H1 (cell line): ENCODE data around the gene COMMD2. TPM values are rescaled to one million over a fixed set of nuclear protein-coding genes. Genes with fewer than 3 reads are reported as not detected.

Experiments used
- CTCF ChIA-PET: fragments of 300-600 bp; sonication (Branson Sonifier 250); formaldehyde crosslinking; loops from one replicate; lab custom pipeline; 2021; ENCODE audit not compliant: partially characterized antibody; lab: Charles Lee
- POLR2A ChIA-PET: fragments of 300-600 bp; sonication (Branson Sonifier 250); formaldehyde crosslinking; loops from one replicate; lab custom pipeline; 2021; ENCODE audit warnings: inconsistent platforms; ENCODE audit not compliant: partially characterized antibody; lab: Charles Lee
- DNase-seq, 2 experiments: peaks; one replicate each; pipeline versions ENCODE4 v3.0.0 to v3.0.0-alpha.2; 2010 to 2022; ENCODE audit warnings: low spot score in 2 of 2, low read depth in 1 of 2, mixed read lengths in 1 of 2
- FAIRE-seq: peaks from 2 replicates; lab custom pipeline; 2011; peaks lifted over from hg19 to GRCh38; lab: Jason Lieb, UNC
- H2AFZ ChIP-seq: 2 replicates; pipeline ENCODE4 v1.8.1; 2012; ENCODE audit warnings: low read length, inconsistent platforms
- H2AK5ac ChIP-seq: 2 replicates; pipeline ENCODE4 v1.6.1; 2013; ENCODE audit warnings: low read depth, low read length
- H2BK120ac ChIP-seq: replicated peaks from 2 replicates; pipeline ENCODE3; 2013; ENCODE audit warnings: low read depth, low read length, inconsistent platforms
- H2BK12ac ChIP-seq: 2 replicates; pipeline ENCODE4 v1.6.1; 2013; ENCODE audit warnings: low read depth, low read length
- H2BK15ac ChIP-seq: 2 replicates; pipeline ENCODE4 v1.6.1; 2013; ENCODE audit warnings: low read length
- H2BK20ac ChIP-seq: 2 replicates; pipeline ENCODE4 v1.6.1; 2013; ENCODE audit warnings: low read length
- H2BK5ac ChIP-seq: 2 replicates; pipeline ENCODE4 v1.6.1; 2013; ENCODE audit warnings: low read depth, low read length
- H3K14ac ChIP-seq: 2 replicates; pipeline ENCODE4 v1.6.1; 2013; ENCODE audit warnings: inconsistent platforms; ENCODE audit not compliant: insufficient read length
- H3K18ac ChIP-seq: 2 replicates; pipeline ENCODE4 v1.6.1; 2013; ENCODE audit warnings: low read length; ENCODE audit errors: extremely low read depth
- H3K23ac ChIP-seq: 2 replicates; pipeline ENCODE4 v1.6.1; 2013; ENCODE audit warnings: inconsistent platforms; ENCODE audit not compliant: insufficient read length
- H3K23me2 ChIP-seq: 2 replicates; pipeline ENCODE4 v1.6.1; 2013; ENCODE audit warnings: low read depth, low read length
- H3K27ac ChIP-seq: 2 replicates; pipeline ENCODE4 v1.6.1; 2011; ENCODE audit warnings: low read depth, low read length, inconsistent platforms
- H3K27me3 ChIP-seq, 4 experiments: replicated peaks in 1 of 4; 1 replicate in 1 of 4; 2 replicates in 3 of 4; pipeline versions ENCODE4 v1.6.1 to v1.8.1; 2011 to 2013; ENCODE audit warnings: low read length in 3 of 4, mild to moderate bottlenecking in 3 of 4, inconsistent platforms in 2 of 4, mixed read lengths in 2 of 4, moderate library complexity in 1 of 4; ENCODE audit not compliant: control insufficient read depth in 3 of 4, insufficient read depth in 3 of 4; ENCODE audit errors: extremely low read depth in 1 of 4
- H3K36me3 ChIP-seq, 4 experiments: 2 replicates each; pipeline versions ENCODE4 v1.6.1 to v1.8.1; 2011 to 2013; ENCODE audit warnings: mild to moderate bottlenecking in 4 of 4, low read length in 3 of 4, moderate library complexity in 2 of 4, control low read depth in 1 of 4, inconsistent platforms in 1 of 4; ENCODE audit not compliant: insufficient read depth in 4 of 4, control insufficient read depth in 2 of 4
- H3K4ac ChIP-seq: replicated peaks from 2 replicates; pipeline ENCODE3; 2013; ENCODE audit warnings: low read length, low read depth, mixed read lengths, inconsistent platforms; ENCODE audit not compliant: insufficient read length
- H3K4me1 ChIP-seq, 4 experiments: replicated peaks in 1 of 4; 1 replicate in 1 of 4; 2 replicates in 3 of 4; pipeline versions ENCODE4 v1.6.1 to v1.8.1; 2011 to 2013; ENCODE audit warnings: low read length in 3 of 4, inconsistent platforms in 2 of 4, mixed read lengths in 1 of 4; ENCODE audit not compliant: insufficient read depth in 4 of 4, control insufficient read depth in 3 of 4
- H3K4me2 ChIP-seq, 2 experiments: 2 replicates each; pipeline versions ENCODE4 v1.6.1 to v1.8.1; 2011 to 2013; ENCODE audit warnings: low read depth in 2 of 2, low read length in 2 of 2, control low read depth in 1 of 2, inconsistent platforms in 1 of 2, mild to moderate bottlenecking in 1 of 2; ENCODE audit not compliant: insufficient read depth in 1 of 2
- H3K4me3 ChIP-seq, 4 experiments: fragments of 200-600, 300-600 bp in 1 of 4; sonication (generic), shearing (Covaris generic), sonication (Bioruptor Twin) in 1 of 4; 2 replicates each; pipeline versions ENCODE4 v1.5.1 to v1.8.1; 2011 to 2016; ENCODE audit warnings: low read length in 4 of 4, low read depth in 3 of 4, control low read depth in 2 of 4, inconsistent platforms in 2 of 4, mild to moderate bottlenecking in 2 of 4, mixed read lengths in 1 of 4, moderate library complexity in 1 of 4; ENCODE audit not compliant: insufficient read depth in 2 of 4; ENCODE audit errors: extremely low read depth in 1 of 4
- H3K56ac ChIP-seq: replicated peaks from 2 replicates; pipeline ENCODE3; 2013; ENCODE audit warnings: low read depth, mild to moderate bottlenecking, mixed read lengths, low read length, inconsistent platforms; ENCODE audit not compliant: insufficient read length
- H3K79me1 ChIP-seq: 2 replicates; pipeline ENCODE4 v1.6.1; 2013; ENCODE audit warnings: low read depth, low read length, control low read depth
- H3K79me2 ChIP-seq, 2 experiments: 2 replicates each; pipeline versions ENCODE4 v1.6.1 to v1.8.1; 2012 to 2013; ENCODE audit warnings: low read length in 2 of 2, mild to moderate bottlenecking in 2 of 2, inconsistent platforms in 1 of 2; ENCODE audit not compliant: insufficient read depth in 2 of 2, control insufficient read depth in 1 of 2
- H3K9ac ChIP-seq, 4 experiments: replicated peaks in 1 of 4; 1 replicate in 1 of 4; 2 replicates in 3 of 4; pipeline versions ENCODE4 v1.6.1 to v1.8.1; 2011 to 2013; ENCODE audit warnings: low read depth in 3 of 4, low read length in 3 of 4, control low read depth in 2 of 4, mild to moderate bottlenecking in 2 of 4, moderate library complexity in 2 of 4, inconsistent platforms in 1 of 4; ENCODE audit errors: extremely low read depth in 1 of 4
- H3K9me3 ChIP-seq, 2 experiments: 2 replicates each; pipeline versions ENCODE4 v1.6.1 to v1.8.1; 2012 to 2013; ENCODE audit warnings: mild to moderate bottlenecking in 2 of 2, moderate library complexity in 2 of 2, control low read depth in 1 of 2, inconsistent platforms in 1 of 2, low read depth in 1 of 2, low read length in 1 of 2, mixed read lengths in 1 of 2; ENCODE audit not compliant: insufficient read depth in 2 of 2
- H4K20me1 ChIP-seq, 2 experiments: replicated peaks in 1 of 2; 2 replicates each; pipeline versions ENCODE3 to v1.8.1; 2011 to 2013; ENCODE audit warnings: inconsistent platforms in 2 of 2, low read length in 2 of 2, mild to moderate bottlenecking in 1 of 2; ENCODE audit not compliant: insufficient read depth in 2 of 2, control insufficient read depth in 1 of 2
- H4K5ac ChIP-seq: 2 replicates; pipeline ENCODE4 v1.6.1; 2013; ENCODE audit warnings: low read length, low read depth, mixed read lengths, inconsistent platforms; ENCODE audit not compliant: insufficient read length
- H4K8ac ChIP-seq: 2 replicates; pipeline ENCODE4 v1.8.0; 2013; ENCODE audit warnings: mild to moderate bottlenecking, moderate library complexity, low read length, inconsistent platforms; ENCODE audit not compliant: insufficient read depth; ENCODE audit errors: extremely low read depth
- H4K91ac ChIP-seq: replicated peaks from 2 replicates; pipeline ENCODE3; 2013; ENCODE audit warnings: low read length, mixed read lengths, inconsistent platforms; ENCODE audit not compliant: insufficient read length
- ASH2L ChIP-seq: fragments of 200-600, 300-600 bp; sonication (generic); IDR thresholded peaks from one replicate; pipeline ENCODE4 v1.7.1; 2017; ENCODE audit warnings: low read length
- POLR2AphosphoS5 ChIP-seq: IDR thresholded peaks from 2 replicates; pipeline ENCODE4 v1.6.1; 2011; ENCODE audit warnings: low read depth, low read length
- SRF ChIP-seq: IDR thresholded peaks from 2 replicates; pipeline ENCODE4 v1.6.1; 2011; ENCODE audit warnings: mild to moderate bottlenecking, low read depth, low read length, moderate library complexity
- WGBS, 2 experiments: shearing (Covaris generic) in 1 of 2; methylation state at CpG; one replicate each; pipeline versions ENCODE4 v1.1.6 to v1.1.7; 2013 to 2015; ENCODE audit warnings: low lambda C conversion rate in 2 of 2, mixed read lengths in 2 of 2, inconsistent platforms in 1 of 2, low coverage in 1 of 2, missing lambda C conversion rate in 1 of 2; ENCODE audit not compliant: insufficient replicate concordance in 2 of 2, insufficient coverage in 1 of 2, insufficient read length in 1 of 2; ENCODE audit errors: extremely low coverage in 1 of 2, missing lambda C conversion rate in 1 of 2; 5-methylcytosine and 5-hydroxymethylcytosine counted together
- polyA plus RNA-seq, 7 experiments: library from polyadenylated mRNA; depleted of rRNA in 3 of 7; stranded (reverse) in 5 of 7; unstranded in 2 of 7; fragments of >200 nt in 5 of 7; fragments of 200-250 nt in 2 of 7; gene quantifications; 1 replicate in 5 of 7; 2 replicates in 1 of 7; 4 replicates in 1 of 7; pipeline versions ENCODE4 v1.2.1 to v1.2.3, GENCODE V29; 2011 to 2013; ENCODE audit warnings: missing spikeins in 2 of 7, mixed read lengths in 2 of 7
- total RNA-seq: library from RNA; stranded (reverse); fragmentation: NEBNext Ultra II Directional; extraction: Animal tissue kit (Norgen Biotek cat#: 25700); gene quantifications from 2 replicates; pipeline ENCODE4 v1.2.1, GENCODE V29; 2021

Gene COMMD2
- total and polyA plus RNA-seq, 2 of the 8 experiments (the other 6 are each of a cell fraction or from before 2014, with no cell fraction given): 20.2 to 57.2 TPM

DNA sequence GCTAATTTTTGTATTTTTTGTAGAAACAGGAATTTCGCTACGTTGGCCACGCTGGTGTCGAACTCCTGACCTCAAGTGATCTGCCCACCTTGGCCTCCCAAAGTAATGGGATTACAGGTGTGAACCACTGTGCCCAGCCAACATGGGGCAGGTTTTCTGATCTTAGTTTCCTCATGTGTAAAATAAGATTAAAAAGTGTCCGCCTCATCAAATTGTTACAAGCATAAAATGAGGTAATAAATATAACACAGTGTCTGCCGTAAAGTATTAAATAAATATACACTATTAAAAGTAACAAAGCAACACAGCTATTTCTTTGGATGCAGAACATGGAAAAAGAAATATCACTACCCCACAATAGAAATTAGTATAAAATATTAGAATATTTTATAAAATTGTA is 16.4 kb upstream of the COMMD2 start:
- H3K4ac ChIP-seq: no peak overlapping the region
- H4K91ac ChIP-seq: no peak overlapping the region
- no peak for FAIRE-seq
- H4K5ac ChIP-seq: no peak overlapping the region
- H2BK5ac ChIP-seq: no peak overlapping the region
- H3K23ac ChIP-seq: no peak overlapping the region
- ChIA-PET CTCF (interaction anchor here (0.6 to 11.0 kb wide), 10 partner anchors 7 to 274 kb away, joined by 3 to 103 read pairs (median 6); no protein-coding TSS in a partner anchor), POLR2A (no interaction called here)
- no peak overlapping the region for H3K56ac ChIP-seq
- H3K9me3 ChIP-seq: no peaks in the 10 kb centered on the region
- H2BK15ac ChIP-seq: no peak overlapping the region
- no peak overlapping the region for H2BK20ac ChIP-seq
- no peak overlapping the region for H2BK12ac ChIP-seq
- no peak overlapping the region for H3K9ac ChIP-seq
- no peaks in the 10 kb centered on the region for H4K20me1 ChIP-seq
- no peak overlapping the region for H2BK120ac ChIP-seq
- H3K79me2 ChIP-seq: no peaks in the 10 kb centered on the region
- no peak overlapping the region for H3K27ac ChIP-seq
- H3K27me3 ChIP-seq: no peaks in the 10 kb centered on the region
- DNase-seq: no peak
- WGBS, 2 experiments: 95% methylated on average over 6 of the region's 6 CpGs; no CpG with 5 or more reads in 1 of the 2 experiments
- H3K36me3 ChIP-seq: no peaks in the 10 kb centered on the region
- H3K4me2 ChIP-seq: no peak overlapping the region
- no peak overlapping the region for H4K8ac ChIP-seq
- no peak overlapping the region for H3K18ac ChIP-seq
- H3K79me1 ChIP-seq: no peaks in the 10 kb centered on the region
- no peaks in the 10 kb centered on the region; the same call in 1 of the 2 replicates for H3K23me2 ChIP-seq
- H3K14ac ChIP-seq: no peak overlapping the region
- H2AK5ac ChIP-seq: no peak overlapping the region
- H3K4me1 ChIP-seq: no peaks in the 10 kb centered on the region
- no peak overlapping the region for H2AFZ ChIP-seq
- no peak overlapping the region for H3K4me3 ChIP-seq
- TF ChIP-seq POLR2AphosphoS5 (no peak), ASH2L (no peak), SRF (no peak)
